Neural cell (in vitro differentiated cells): Measurements from ENCODE around the gene MAPK8. TPM values are rescaled to one million over a fixed set of nuclear protein-coding genes. Genes with fewer than 3 reads are reported as not detected.
"Not testable (repeated sequence)": the region's sequence is repeated elsewhere in the genome, so short reads cannot be mapped to it uniquely, and the experiment has no call there.

Experiments used
- H2AFZ ChIP-seq: fragments of 200-600, 300-800 bp; sonication (generic), shearing (Covaris generic); 2 replicates; pipeline ENCODE4 v1.6.0; 2014; ENCODE audit warnings: low read depth, mild to moderate bottlenecking, antibody characterized with exemption, low read length, moderate library complexity
- H3F3A ChIP-seq: fragments of 200-600 bp; shearing (Covaris generic); 2 replicates; pipeline ENCODE4 v1.6.1; 2016; ENCODE audit warnings: mild to moderate bottlenecking, moderate library complexity, mixed read lengths, antibody characterized with exemption, low read length; ENCODE audit not compliant: insufficient read depth, poor library complexity, severe bottlenecking
- H3K27ac ChIP-seq: fragments of 200-600, 300-800 bp; sonication (generic), shearing (Covaris generic); 2 replicates; pipeline ENCODE4 v1.5.1; 2014; ENCODE audit warnings: mild to moderate bottlenecking, low read length, moderate library complexity
- H3K27me3 ChIP-seq: fragments of 300-800, 200-600 bp; sonication (generic), shearing (Covaris generic); 2 replicates; pipeline ENCODE4 v1.6.0; 2014; ENCODE audit warnings: mild to moderate bottlenecking, low read depth, low read length, moderate library complexity; ENCODE audit not compliant: insufficient read depth
- H3K36me3 ChIP-seq: fragments of 300-800, 200-600 bp; sonication (generic), shearing (Covaris generic); 2 replicates; pipeline ENCODE4 v1.5.1; 2014; ENCODE audit warnings: mild to moderate bottlenecking, antibody characterized with exemption, low read length, moderate library complexity; ENCODE audit not compliant: insufficient read depth
- H3K4me2 ChIP-seq: fragments of 300-800, 200-600 bp; sonication (generic), shearing (Covaris generic); 2 replicates; pipeline ENCODE4 v1.6.0; 2014; ENCODE audit warnings: mild to moderate bottlenecking, low read length
- H3K4me3 ChIP-seq: fragments of 300-800, 200-600 bp; sonication (generic), shearing (Covaris generic); 2 replicates; pipeline ENCODE4 v1.5.1; 2014; ENCODE audit warnings: mild to moderate bottlenecking, low read length, moderate library complexity
- H3K79me2 ChIP-seq: fragments of 200-600 bp; shearing (Covaris generic); replicated peaks from 2 replicates; pipeline ENCODE4 v1.6.0; 2014; ENCODE audit warnings: mild to moderate bottlenecking, low read length, moderate library complexity; ENCODE audit not compliant: insufficient read depth
- H3K9ac ChIP-seq: fragments of 300-800, 200-600 bp; sonication (generic), shearing (Covaris generic); 2 replicates; pipeline ENCODE4 v1.6.1; 2016; ENCODE audit warnings: mild to moderate bottlenecking, low read length, mixed read lengths
- H3K9me2 ChIP-seq: fragments of 200-600 bp; shearing (Covaris generic); 2 replicates; pipeline ENCODE4 v1.6.1; 2016; ENCODE audit warnings: mild to moderate bottlenecking, low read length, mixed read lengths; ENCODE audit not compliant: insufficient read depth
- H3K9me3 ChIP-seq: fragments of 200-600, 300-800 bp; sonication (generic), shearing (Covaris generic); 2 replicates; pipeline ENCODE4 v1.6.1; 2016; ENCODE audit warnings: mild to moderate bottlenecking, mixed run types, low read length, moderate library complexity, mixed read lengths
- H4K20me1 ChIP-seq: fragments of 200-600 bp; shearing (Covaris generic); 2 replicates; pipeline ENCODE4 v1.6.1; 2016; ENCODE audit warnings: mild to moderate bottlenecking, mixed run types; ENCODE audit not compliant: insufficient read depth
- CTCF ChIP-seq: fragments of 450-650 bp; IDR thresholded peaks from 2 replicates; pipeline ENCODE4 v1.5.1; 2014; ENCODE audit warnings: antibody characterized with exemption, mild to moderate bottlenecking, moderate library complexity; ENCODE audit not compliant: poor library complexity, severe bottlenecking
- EP300 ChIP-seq: fragments of 450-650 bp; conservative IDR thresholded peaks from 2 replicates; pipeline ENCODE4 v1.6.1; 2014; ENCODE audit warnings: antibody characterized with exemption, mild to moderate bottlenecking, moderate library complexity; ENCODE audit not compliant: poor library complexity, severe bottlenecking
- EZH2 ChIP-seq: fragments of 200-600, 300-800 bp; shearing (Covaris generic), sonication (generic); IDR thresholded peaks from 2 replicates; pipeline ENCODE4 v1.6.1; 2014; ENCODE audit warnings: antibody characterized with exemption, low read length, borderline replicate concordance, mild to moderate bottlenecking; ENCODE audit not compliant: insufficient read depth, poor library complexity, severe bottlenecking
- MXI1 ChIP-seq: fragments of 450-650 bp; conservative IDR thresholded peaks from 2 replicates; pipeline ENCODE4 v1.6.1; 2014; ENCODE audit warnings: antibody characterized with exemption, mild to moderate bottlenecking; ENCODE audit not compliant: poor library complexity, severe bottlenecking
- POLR2AphosphoS5 ChIP-seq: IDR thresholded peaks from 2 replicates; pipeline ENCODE4 v1.6.1; 2012
- RAD21 ChIP-seq: fragments of 450-650 bp; conservative IDR thresholded peaks from 2 replicates; pipeline ENCODE4 v1.6.1; 2014; ENCODE audit warnings: antibody characterized with exemption, mild to moderate bottlenecking, moderate library complexity
- REST ChIP-seq: IDR thresholded peaks from 2 replicates; pipeline ENCODE4 v1.6.1; 2012; ENCODE audit warnings: borderline replicate concordance
- SMC3 ChIP-seq: fragments of 450-650 bp; conservative IDR thresholded peaks from 2 replicates; pipeline ENCODE4 v1.6.1; 2014; ENCODE audit warnings: antibody characterized with exemption, mild to moderate bottlenecking, moderate library complexity; ENCODE audit not compliant: poor library complexity
- TAF1 ChIP-seq: IDR thresholded peaks from 2 replicates; pipeline ENCODE4 v1.6.1; 2012; ENCODE audit warnings: low read depth
- polyA plus RNA-seq: library from polyadenylated mRNA; depleted of rRNA; stranded (reverse); fragments of >200 nt; gene quantifications from 2 replicates; pipeline ENCODE4 v1.2.3, GENCODE V29; 2014

Gene MAPK8
- polyA plus RNA-seq, 1 donor from 2014 or later = 187 TPM

GRCh38 chr10:48347539-48347938 is 41.1 kb downstream of the MAPK8 start:
- H3F3A ChIP-seq, H3K9ac ChIP-seq, H4K20me1 ChIP-seq, H2AFZ ChIP-seq, H3K4me3 ChIP-seq, H3K36me3 ChIP-seq, H3K9me2 ChIP-seq, H3K4me2 ChIP-seq, H3K27me3 ChIP-seq, H3K9me3 ChIP-seq, H3K27ac ChIP-seq: not testable (repeated sequence)
- H3K79me2 ChIP-seq = peaks cover 46% of the 10 kb centered on the region

GRCh38 chr10:48347943-48348342 is 41.5 kb downstream of the MAPK8 start:
- H3K9ac ChIP-seq, H4K20me1 ChIP-seq, H3K4me3 ChIP-seq, H3F3A ChIP-seq, H3K36me3 ChIP-seq, H3K4me2 ChIP-seq, H3K27me3 ChIP-seq, H3K9me3 ChIP-seq, H3K9me2 ChIP-seq, H3K27ac ChIP-seq, H2AFZ ChIP-seq: not testable (repeated sequence)
- H3K79me2 ChIP-seq = peaks cover 46% of the 10 kb centered on the region

- Histone ChIP-seq H3K9me2 (no peaks in the 10 kb centered on the region), H3K79me2 (peaks cover 57% of the 10 kb centered on the region), H3K9me3 (peaks cover 12% of the 10 kb centered on the region), H3K27me3 (no peaks in the 10 kb centered on the region), H3K4me3 (no peak overlapping the region), H3K27ac (no peak overlapping the region), H4K20me1 (no peaks in the 10 kb centered on the region), H3K9ac (no peak overlapping the region), H2AFZ (no peak overlapping the region), H3K4me2 (no peak overlapping the region), H3K36me3 (no peaks in the 10 kb centered on the region), H3F3A (no peaks in the 10 kb centered on the region)
- TF ChIP-seq EP300 (no peak), TAF1 (no peak), SMC3 (no peak), POLR2AphosphoS5 (no peak), EZH2 (no peak), CTCF (no peak)
Measured at GRCh38 chr10:48353246-48353645, 46.8 kb downstream of the MAPK8 start.

- no peak overlapping the region for H3K4me3 ChIP-seq
- no peak overlapping the region for H2AFZ ChIP-seq
- H3K4me2 ChIP-seq = no peak overlapping the region
- no peak overlapping the region for H3K9ac ChIP-seq
- TF ChIP-seq CTCF (no peak), TAF1 (no peak), EP300 (no peak), EZH2 (no peak), REST (no peak), MXI1 (no peak), POLR2AphosphoS5 (no peak), SMC3 (no peak), RAD21 (no peak)
- H3K36me3 ChIP-seq = no peaks in the 10 kb centered on the region
- peaks cover 74% of the 10 kb centered on the region for H3K79me2 ChIP-seq
- no peaks in the 10 kb centered on the region for H4K20me1 ChIP-seq
- no peak overlapping the region for H3K27ac ChIP-seq
- H3K9me2 ChIP-seq = no peaks in the 10 kb centered on the region
- H3K27me3 ChIP-seq = no peaks in the 10 kb centered on the region
- H3K9me3 ChIP-seq = peaks cover 14% of the 10 kb centered on the region
- H3F3A ChIP-seq = no peaks in the 10 kb centered on the region
Measured at GRCh38 chr10:48357631-48358030, 51.2 kb downstream of the MAPK8 start.
